Astrocyte (in vitro differentiated cells and primary cell): ENCODE data around the gene STX11. TPM values are rescaled to one million over a fixed set of nuclear protein-coding genes. Genes with fewer than 3 reads are reported as not detected.

Experiments
- DNase-seq: peaks from one replicate; pipeline ENCODE4 v3.0.0-alpha.2; 2010; ENCODE audit warnings: low read depth
- FAIRE-seq: peaks from 2 replicates; lab custom pipeline; 2011; peaks lifted over from hg19 to GRCh38; lab: Jason Lieb, UNC
- H2AFZ ChIP-seq: 2 replicates; pipeline ENCODE4 v1.6.0; 2012; ENCODE audit warnings: low read depth, low read length, inconsistent platforms
- H3K27ac ChIP-seq: 2 replicates; pipeline ENCODE4 v1.5.1; 2011; ENCODE audit warnings: low read depth, low read length, inconsistent platforms
- H3K27me3 ChIP-seq: 2 replicates; pipeline ENCODE4 v1.6.0; 2011; ENCODE audit warnings: low read length, inconsistent platforms; ENCODE audit not compliant: insufficient read depth
- H3K36me3 ChIP-seq: 2 replicates; pipeline ENCODE4 v1.5.1; 2011; ENCODE audit warnings: low read length, inconsistent platforms; ENCODE audit not compliant: insufficient read depth
- H3K4me1 ChIP-seq: 2 replicates; pipeline ENCODE4 v1.5.1; 2011; ENCODE audit warnings: low read length, inconsistent platforms; ENCODE audit not compliant: insufficient read depth
- H3K4me2 ChIP-seq: 2 replicates; pipeline ENCODE4 v1.6.0; 2012; ENCODE audit warnings: low read length, inconsistent platforms
- H3K4me3 ChIP-seq: 2 replicates; pipeline ENCODE4 v1.5.1; 2011; ENCODE audit warnings: low read depth, mild to moderate bottlenecking, low read length, inconsistent platforms; ENCODE audit not compliant: insufficient read depth
- H3K79me2 ChIP-seq: 2 replicates; pipeline ENCODE4 v1.6.0; 2012; ENCODE audit warnings: mild to moderate bottlenecking, low read length, inconsistent platforms; ENCODE audit not compliant: insufficient read depth
- H3K9ac ChIP-seq: 2 replicates; pipeline ENCODE4 v1.6.0; 2012; ENCODE audit warnings: mild to moderate bottlenecking, low read length, inconsistent platforms
- H3K9me3 ChIP-seq: 2 replicates; pipeline ENCODE4 v1.5.1; 2012; ENCODE audit warnings: low read depth, mild to moderate bottlenecking, low read length, inconsistent platforms; ENCODE audit not compliant: insufficient read depth
- H4K20me1 ChIP-seq: 2 replicates; pipeline ENCODE4 v1.6.0; 2012; ENCODE audit warnings: low read length, inconsistent platforms; ENCODE audit not compliant: insufficient read depth
- H3K27ac Mint-ChIP-seq: one replicate; pipeline ENCODE4 v1.8.0; 2021; ENCODE audit warnings: mild to moderate bottlenecking, mixed read lengths; ENCODE audit not compliant: unreplicated experiment
- H3K27me3 Mint-ChIP-seq: one replicate; pipeline ENCODE4 v1.8.0; 2021; ENCODE audit warnings: low read depth, mixed read lengths; ENCODE audit not compliant: unreplicated experiment
- H3K36me3 Mint-ChIP-seq: one replicate; pipeline ENCODE4 v1.8.0; 2021; ENCODE audit warnings: low read depth, mixed read lengths; ENCODE audit not compliant: unreplicated experiment
- H3K4me1 Mint-ChIP-seq: one replicate; pipeline ENCODE4 v1.8.0; 2021; ENCODE audit warnings: low read depth, mixed read lengths; ENCODE audit not compliant: unreplicated experiment
- H3K4me3 Mint-ChIP-seq: one replicate; pipeline ENCODE4 v1.8.0; 2021; ENCODE audit warnings: mild to moderate bottlenecking, moderate library complexity, mixed read lengths; ENCODE audit not compliant: unreplicated experiment
- H3K9me3 Mint-ChIP-seq: one replicate; pipeline ENCODE4 v1.8.0; 2021; ENCODE audit warnings: mild to moderate bottlenecking, mixed read lengths; ENCODE audit not compliant: unreplicated experiment
- CTCF ChIP-seq: IDR thresholded peaks from 2 replicates; pipeline ENCODE4 v1.5.1; 2011; ENCODE audit warnings: low read depth, mild to moderate bottlenecking, inconsistent platforms, low read length, moderate library complexity; ENCODE audit not compliant: insufficient read depth
- EZH2 ChIP-seq: IDR thresholded peaks from 2 replicates; pipeline ENCODE4 v1.6.1; 2012; ENCODE audit warnings: mild to moderate bottlenecking, low read length, inconsistent platforms; ENCODE audit not compliant: insufficient read depth
- total RNA-seq: library from RNA; stranded (reverse); gene quantifications from 2 replicates; pipeline ENCODE4 v1.2.1, GENCODE V29; 2021

Gene STX11
- total RNA-seq, 1 donor from 2014 or later: 2.0 TPM

- no peaks in the 10 kb centered on the region for H3K36me3 ChIP-seq
- Mint-ChIP-seq H3K27ac (no peak overlapping the region), H3K27me3 (peaks cover 19% of the 10 kb centered on the region), H3K4me3 (no peak overlapping the region), H3K36me3 (no peaks in the 10 kb centered on the region), H3K4me1 (peaks cover 19% of the 10 kb centered on the region), H3K9me3 (no peaks in the 10 kb centered on the region)
- H4K20me1 ChIP-seq: no peaks in the 10 kb centered on the region
- TF ChIP-seq EZH2 (no peak), CTCF (no peak)
- no peaks in the 10 kb centered on the region for H3K9me3 ChIP-seq
- H3K9ac ChIP-seq: no peak overlapping the region
- no peak overlapping the region for H3K4me2 ChIP-seq
- no peak overlapping the region for H3K4me3 ChIP-seq
- DNase-seq (no peak), FAIRE-seq (no peak)
- H2AFZ ChIP-seq: no peak overlapping the region
- H3K79me2 ChIP-seq: no peaks in the 10 kb centered on the region
- no peak overlapping the region for H3K27ac ChIP-seq
- peaks cover 21% of the 10 kb centered on the region for H3K4me1 ChIP-seq
- peaks cover 3% of the 10 kb centered on the region for H3K27me3 ChIP-seq
Observed at GRCh38 chr6:144155529-144155928, 5.2 kb downstream of the STX11 start.

- H2AFZ ChIP-seq: no peak overlapping the region
- no peaks in the 10 kb centered on the region for H3K9me3 ChIP-seq
- no peaks in the 10 kb centered on the region for H4K20me1 ChIP-seq
- H3K9ac ChIP-seq: no peak overlapping the region
- peaks cover 3% of the 10 kb centered on the region for H3K27me3 ChIP-seq
- FAIRE-seq (no peak), DNase-seq (no peak)
- no peak overlapping the region for H3K4me3 ChIP-seq
- H3K4me3 Mint-ChIP-seq: no peak overlapping the region
- no peak overlapping the region for H3K4me2 ChIP-seq
- peaks cover 19% of the 10 kb centered on the region for H3K4me1 Mint-ChIP-seq
- no peak overlapping the region for H3K27ac ChIP-seq
- H3K9me3 Mint-ChIP-seq: no peaks in the 10 kb centered on the region
- H3K79me2 ChIP-seq: no peaks in the 10 kb centered on the region
- peaks cover 14% of the 10 kb centered on the region for H3K4me1 ChIP-seq
- TF ChIP-seq CTCF (no peak), EZH2 (no peak)
- no peaks in the 10 kb centered on the region for H3K36me3 ChIP-seq
- H3K36me3 Mint-ChIP-seq: no peaks in the 10 kb centered on the region
- peaks cover 15% of the 10 kb centered on the region for H3K27me3 Mint-ChIP-seq
- H3K27ac Mint-ChIP-seq: no peak overlapping the region
Observed at GRCh38 chr6:144156338-144156737, 6.0 kb downstream of the STX11 start.

- no peak overlapping the region for H3K4me2 ChIP-seq
- Mint-ChIP-seq H3K27me3 (peaks cover 12% of the 10 kb centered on the region), H3K36me3 (no peaks in the 10 kb centered on the region), H3K9me3 (no peaks in the 10 kb centered on the region), H3K4me1 (peaks cover 19% of the 10 kb centered on the region), H3K4me3 (no peak overlapping the region), H3K27ac (no peak overlapping the region)
- H3K4me1 ChIP-seq: peaks cover 14% of the 10 kb centered on the region
- no peaks in the 10 kb centered on the region for H3K27me3 ChIP-seq
- H3K9ac ChIP-seq: no peak overlapping the region
- H4K20me1 ChIP-seq: no peaks in the 10 kb centered on the region
- no peaks in the 10 kb centered on the region for H3K9me3 ChIP-seq
- TF ChIP-seq CTCF: no peak
- no peak for TF ChIP-seq EZH2
- H3K4me3 ChIP-seq: no peak overlapping the region
- H3K27ac ChIP-seq: no peak overlapping the region
- no peaks in the 10 kb centered on the region for H3K36me3 ChIP-seq
- H2AFZ ChIP-seq: no peak overlapping the region
- no peak for DNase-seq
- H3K79me2 ChIP-seq: no peaks in the 10 kb centered on the region
- FAIRE-seq: no peak
Observed at GRCh38 chr6:144156991-144157390, 6.7 kb downstream of the STX11 start.
